GM18526 (cell line): Measurements from ENCODE around the gene WWC1.

Source experiments
- POLR2A ChIP-seq: IDR thresholded peaks from 3 replicates; pipeline ENCODE4 v1.6.1; 2011; ENCODE audit not compliant: insufficient read length; ENCODE audit errors: extremely low read depth

The WWC1 gene

GRCh38 chr5:168291342-168291963, at the start of gene WWC1:
WWC1 (plus strand) TSS chr5:168291645; CDS start chr5:168292153, 508 bp downstream.
- TF ChIP-seq POLR2A = no peak

GRCh38 chr5:168244838-168245559, 46.4 kb upstream of the WWC1 start:
- no peak for TF ChIP-seq POLR2A

- TF ChIP-seq POLR2A = no peak
These were observed 41.5 kb upstream of the WWC1 start for GRCh38 chr5:168249923-168250322.

DNA sequence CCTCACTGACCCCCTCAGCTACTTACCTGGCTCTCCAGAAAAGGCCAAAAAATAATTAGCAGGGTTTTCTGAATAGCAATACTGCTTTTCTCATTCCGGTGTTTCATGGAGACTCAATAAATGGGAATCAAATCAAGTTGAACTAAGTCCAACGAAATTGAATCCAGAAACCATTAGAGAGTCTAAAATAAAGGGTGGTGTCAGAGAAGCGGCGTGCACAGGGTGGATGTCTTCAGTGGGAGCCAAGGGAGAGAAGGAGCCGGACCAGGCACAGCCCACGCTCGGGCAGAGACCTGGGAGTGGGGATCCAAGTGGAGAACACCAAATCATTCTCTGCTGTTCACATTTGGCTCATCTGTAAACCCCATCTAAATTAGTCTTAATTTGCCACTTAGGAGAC, 40.2 kb upstream of the WWC1 start:
- TF ChIP-seq POLR2A = no peak

DNA sequence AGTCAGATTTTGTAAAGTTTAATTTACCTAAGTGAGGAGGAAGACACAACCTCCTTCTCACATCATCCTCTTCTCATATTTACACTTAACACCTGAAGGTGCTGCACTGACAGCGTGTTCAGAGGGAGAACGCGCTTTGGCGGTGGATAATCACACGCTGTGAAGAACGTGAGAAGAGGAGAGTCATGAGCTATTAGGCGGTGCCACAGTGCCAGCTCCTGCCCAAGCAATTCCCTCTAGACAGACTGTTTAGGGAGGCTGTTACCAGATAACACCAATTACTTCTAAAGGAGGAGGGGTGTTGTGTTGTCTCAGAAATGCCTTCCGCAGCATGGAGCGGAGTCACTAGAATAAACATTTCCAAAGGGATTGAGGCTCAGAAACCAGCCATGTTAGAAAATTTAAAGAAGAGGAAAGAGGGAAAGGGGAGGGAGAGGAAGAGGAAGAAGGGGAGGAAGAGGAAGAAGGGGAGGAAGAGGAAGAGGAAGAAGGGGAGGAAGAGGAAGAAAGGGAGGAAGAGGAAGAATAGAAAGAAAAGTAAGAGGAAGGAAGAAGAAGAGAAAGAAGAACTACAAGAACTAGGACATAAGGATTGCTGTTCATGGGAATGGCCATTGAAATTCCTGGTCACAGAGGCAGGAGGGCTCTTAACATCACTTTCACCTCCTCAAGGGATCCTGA, 37.3 kb upstream of the WWC1 start:
- no peak for TF ChIP-seq POLR2A

- no peak for TF ChIP-seq POLR2A
These were observed 30.9 kb upstream of the WWC1 start for GRCh38 chr5:168260353-168261226.

- TF ChIP-seq POLR2A = no peak
These were observed 30.2 kb upstream of the WWC1 start for GRCh38 chr5:168261227-168261571.

DNA sequence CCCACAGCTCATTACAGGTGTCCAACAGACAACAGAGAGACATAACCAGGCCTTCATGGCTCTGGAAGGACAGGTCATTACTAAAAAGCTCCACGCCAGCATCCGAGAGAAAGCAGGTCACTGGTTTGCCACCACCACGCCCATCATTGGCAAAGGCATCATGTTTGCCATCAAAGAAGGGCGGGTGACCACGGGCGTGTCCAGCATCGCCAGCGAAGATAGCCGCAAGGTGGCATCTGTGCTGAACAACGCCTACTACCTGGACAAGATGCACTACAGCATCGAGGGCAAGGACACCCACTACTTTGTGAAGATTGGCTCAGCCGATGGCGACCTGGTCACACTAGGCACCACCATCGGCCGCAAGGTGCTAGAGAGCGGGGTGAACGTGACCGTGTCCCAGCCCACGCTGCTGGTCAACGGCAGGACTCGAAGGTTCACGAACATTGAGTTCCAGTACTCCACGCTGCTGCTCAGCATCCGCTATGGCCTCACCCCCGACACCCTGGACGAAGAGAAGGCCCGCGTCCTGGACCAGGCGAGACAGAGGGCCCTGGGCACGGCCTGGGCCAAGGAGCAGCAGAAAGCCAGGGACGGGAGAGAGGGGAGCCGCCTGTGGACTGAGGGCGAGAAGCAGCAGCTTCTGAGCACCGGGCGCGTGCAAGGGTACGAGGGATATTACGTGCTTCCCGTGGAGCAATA, 29.3 kb upstream of the WWC1 start:
- no peak for TF ChIP-seq POLR2A

DNA sequence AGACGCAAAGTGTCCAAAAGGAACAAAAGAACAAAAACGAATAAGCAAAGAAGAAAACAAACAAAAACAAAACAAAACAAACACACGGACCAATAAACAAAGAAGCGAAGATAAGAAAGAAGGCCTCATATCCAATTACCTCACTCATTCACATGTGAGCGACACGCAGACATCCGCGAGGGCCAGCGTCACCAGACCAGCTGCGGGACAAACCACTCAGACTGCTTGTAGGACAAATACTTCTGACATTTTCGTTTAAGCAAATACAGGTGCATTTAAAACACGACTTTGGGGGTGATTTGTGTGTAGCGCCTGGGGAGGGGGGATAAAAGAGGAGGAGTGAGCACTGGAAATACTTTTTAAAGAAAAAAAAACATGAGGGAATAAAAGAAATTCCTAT, 28.3 kb upstream of the WWC1 start:
- TF ChIP-seq POLR2A = no peak

- no peak for TF ChIP-seq POLR2A
These were observed 25.4 kb upstream of the WWC1 start for GRCh38 chr5:168266016-168266415.

- TF ChIP-seq POLR2A = no peak
These were observed 22.2 kb upstream of the WWC1 start for GRCh38 chr5:168268949-168269936.

- TF ChIP-seq POLR2A = no peak
These were observed 21.5 kb upstream of the WWC1 start for GRCh38 chr5:168269937-168270330.

- TF ChIP-seq POLR2A = no peak
These were observed 21.0 kb upstream of the WWC1 start for GRCh38 chr5:168270476-168270875.
